Measurements from ENCODE around the gene ADH1C.

DNA sequence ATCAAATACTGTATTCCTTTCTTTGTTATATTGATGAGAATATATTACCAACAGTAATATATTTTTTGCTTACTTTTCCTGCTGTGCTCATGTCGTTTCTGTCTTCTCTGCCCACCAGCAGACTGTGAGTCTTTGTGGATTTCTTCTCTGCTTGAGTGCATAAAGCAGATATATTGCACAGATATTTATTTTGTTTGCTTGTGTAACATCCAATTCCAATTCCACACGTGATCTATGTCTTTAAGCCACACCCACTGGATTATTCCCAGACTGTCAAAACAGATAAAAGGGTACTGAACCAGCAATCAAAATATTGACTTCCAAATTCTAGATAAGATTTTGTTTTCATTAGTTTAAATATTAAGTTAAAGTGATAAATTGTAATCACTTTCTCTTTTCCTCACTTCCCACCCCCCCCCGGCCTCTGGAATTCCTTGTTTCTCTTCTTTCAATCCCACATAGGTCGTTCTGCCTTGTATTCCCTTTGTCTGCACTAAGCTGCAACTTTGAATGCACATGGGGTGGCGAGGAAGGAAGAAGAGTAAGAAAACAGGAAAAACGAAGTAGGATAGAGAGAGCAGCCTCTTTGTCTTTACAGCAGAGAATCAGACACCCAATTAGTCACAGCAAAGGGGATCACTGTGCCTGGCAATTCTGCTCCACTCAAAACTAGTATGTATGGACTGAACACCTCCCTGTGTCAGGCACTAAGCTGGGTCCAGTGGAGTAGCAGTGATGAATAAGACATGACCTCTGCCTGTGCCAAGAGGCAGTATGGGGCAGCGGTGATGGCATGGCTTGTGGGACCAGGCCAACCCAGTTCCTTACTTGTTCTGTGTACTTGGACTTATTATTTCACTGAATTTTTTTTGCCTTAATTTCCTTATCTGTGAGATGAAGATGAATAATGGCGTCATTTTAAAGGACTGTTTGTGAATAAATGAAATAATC lies 31.0 kb downstream of the ADH1C start, which contains the start of gene ADH1B:
- TF ChIP-seq, protein P1, sequence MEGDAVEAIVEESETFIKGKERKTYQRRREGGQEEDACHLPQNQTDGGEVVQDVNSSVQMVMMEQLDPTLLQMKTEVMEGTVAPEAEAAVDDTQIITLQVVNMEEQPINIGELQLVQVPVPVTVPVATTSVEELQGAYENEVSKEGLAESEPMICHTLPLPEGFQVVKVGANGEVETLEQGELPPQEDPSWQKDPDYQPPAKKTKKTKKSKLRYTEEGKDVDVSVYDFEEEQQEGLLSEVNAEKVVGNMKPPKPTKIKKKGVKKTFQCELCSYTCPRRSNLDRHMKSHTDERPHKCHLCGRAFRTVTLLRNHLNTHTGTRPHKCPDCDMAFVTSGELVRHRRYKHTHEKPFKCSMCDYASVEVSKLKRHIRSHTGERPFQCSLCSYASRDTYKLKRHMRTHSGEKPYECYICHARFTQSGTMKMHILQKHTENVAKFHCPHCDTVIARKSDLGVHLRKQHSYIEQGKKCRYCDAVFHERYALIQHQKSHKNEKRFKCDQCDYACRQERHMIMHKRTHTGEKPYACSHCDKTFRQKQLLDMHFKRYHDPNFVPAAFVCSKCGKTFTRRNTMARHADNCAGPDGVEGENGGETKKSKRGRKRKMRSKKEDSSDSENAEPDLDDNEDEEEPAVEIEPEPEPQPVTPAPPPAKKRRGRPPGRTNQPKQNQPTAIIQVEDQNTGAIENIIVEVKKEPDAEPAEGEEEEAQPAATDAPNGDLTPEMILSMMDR (conservative IDR thresholded peaks at IDR 0.05; ENCODE audit: low read depth, low read length) = no peak
- TF ChIP-seq EZH2phosphoT487 (IDR thresholded peaks at IDR 0.05; ENCODE audit: borderline replicate concordance, low read length) = no peak
- TF ChIP-seq EZH2 (IDR thresholded peaks at IDR 0.05; ENCODE audit: low read length, unreplicated experiment) = no peak

Measured in PC-3 (cell line).